Transverse colon (tissue), 4 donors: ENCODE results near the gene MYO1B. TPM values are rescaled to one million over a fixed set of nuclear protein-coding genes. Genes with fewer than 3 reads are reported as not detected.

Source experiments
- DNase-seq: peaks from one replicate; pipeline ENCODE4 v3.0.0-alpha.2; 2019
- H3K27ac ChIP-seq, 4 donors: fragments of 200-600 bp; sonication (generic); 2 replicates each; pipeline ENCODE4 v1.5.1; 2016 to 2018; ENCODE audit warnings: inconsistent platforms in 4 of 4
- H3K27me3 ChIP-seq: fragments of 200-600 bp; sonication (generic); 2 replicates; pipeline ENCODE4 v1.5.1; 2017; ENCODE audit warnings: inconsistent platforms
- H3K36me3 ChIP-seq, 4 donors: fragments of 200-600 bp; sonication (generic); 2 replicates each; pipeline ENCODE4 v1.5.1; 2017 to 2019; ENCODE audit warnings: inconsistent platforms in 4 of 4
- H3K4me1 ChIP-seq, 4 donors: fragments of 200-600 bp; sonication (generic); 2 replicates each; pipeline ENCODE4 v1.5.1; 2017 to 2020; ENCODE audit warnings: inconsistent platforms in 4 of 4
- H3K4me3 ChIP-seq, 4 donors: fragments of 200-600 bp; sonication (generic); 1 replicate in 1 of 4; 2 replicates in 3 of 4; pipeline versions ENCODE4 v1.5.1 to v1.6.1; 2017 to 2019; ENCODE audit warnings: inconsistent platforms in 4 of 4
- H3K9me3 ChIP-seq, 2 donors: fragments of 200-600 bp; sonication (generic); 2 replicates each; pipeline ENCODE4 v1.5.1; 2017 to 2019; ENCODE audit warnings: inconsistent platforms in 2 of 2
- CTCF ChIP-seq, 5 experiments: fragments of 200-600 bp in 3 of 5; fragments of 450-650 bp in 2 of 5; sonication (generic) in 3 of 5; IDR thresholded peaks; 1 replicate in 2 of 5; 2 replicates in 3 of 5; pipeline ENCODE4 v1.5.1; 2016 to 2017; ENCODE audit warnings: antibody characterized with exemption in 5 of 5, inconsistent platforms in 3 of 5, mild to moderate bottlenecking in 2 of 5, moderate library complexity in 1 of 5
- EP300 ChIP-seq: sonication (generic); formaldehyde crosslinking; IDR thresholded peaks from one replicate; pipeline ENCODE4 v1.6.1; 2017; ENCODE audit warnings: antibody characterized with exemption, low read depth
- POLR2A ChIP-seq: fragments of 450-650 bp; IDR thresholded peaks from one replicate; pipeline ENCODE4 v1.6.1; 2016; ENCODE audit warnings: antibody characterized with exemption, mild to moderate bottlenecking, moderate library complexity
- POLR2AphosphoS5 ChIP-seq, 3 donors: sonication (generic); formaldehyde crosslinking; IDR thresholded peaks; one replicate each; pipeline ENCODE4 v1.6.1; 2016; ENCODE audit warnings: antibody characterized with exemption in 3 of 3
- WGBS, 2 donors: methylation state at CpG; one replicate each; pipeline ENCODE4 v1.1.5; 2018; ENCODE audit warnings: low coverage in 1 of 2; 5-methylcytosine and 5-hydroxymethylcytosine counted together
- in situ Hi-C, 4 donors: fragments of 200-750 bp; cut with MboI; loops; one replicate each; pipeline versions ENCODE4 v1.15.0 to v1.15.1; 2017; ENCODE audit warnings: low sequenced_read_pairs in 3 of 4, low pct_ligation_motif_present in 1 of 4, low pct_unique_long_range_greater_than_20kb in 1 of 4
- intact Hi-C: fragments of 100-400 bp; cut with DNase I; formaldehyde crosslinking; loops from one replicate; pipeline ENCODE4 v1.15.1; 2023; ENCODE audit warnings: low total_unique reads
- total RNA-seq, 4 donors: library from RNA; depleted of rRNA; stranded (reverse); fragments of >200 nt; gene quantifications; one replicate each; pipeline ENCODE4 v1.1.0, GENCODE V29; 2016

MYO1B gene
- total RNA-seq, 4 donors from 2014 or later = 17.9 to 37.0 (median 35.0) TPM

- H3K27me3 ChIP-seq = no peaks in the 10 kb centered on the region
- no peak for TF ChIP-seq CTCF (IDR thresholded peaks at IDR 0.05)
- TF ChIP-seq POLR2AphosphoS5 (IDR thresholded peaks at IDR 0.05) = no peak
- no peak for TF ChIP-seq EP300
- no peak for TF ChIP-seq POLR2A
- intact Hi-C loops (no loop called here), in situ Hi-C loops (no loop called here)
- no peak overlapping the region for H3K4me3 ChIP-seq
- no peak for DNase-seq
- H3K36me3 ChIP-seq = no peaks in the 10 kb centered on the region
- 61% methylated on average over 4 of the region's 4 CpGs; no CpG with 5 or more reads in 1 of the 2 donors for WGBS, 2 donors
- H3K9me3 ChIP-seq = no peaks in the 10 kb centered on the region
- H3K27ac ChIP-seq = no peak overlapping the region
- peaks cover 12 to 55% (median 34%) of the 10 kb centered on the region in 4 donors for H3K4me1 ChIP-seq
Measured at GRCh38 chr2:191316246-191316994, 71.2 kb downstream of the MYO1B start.

DNA sequence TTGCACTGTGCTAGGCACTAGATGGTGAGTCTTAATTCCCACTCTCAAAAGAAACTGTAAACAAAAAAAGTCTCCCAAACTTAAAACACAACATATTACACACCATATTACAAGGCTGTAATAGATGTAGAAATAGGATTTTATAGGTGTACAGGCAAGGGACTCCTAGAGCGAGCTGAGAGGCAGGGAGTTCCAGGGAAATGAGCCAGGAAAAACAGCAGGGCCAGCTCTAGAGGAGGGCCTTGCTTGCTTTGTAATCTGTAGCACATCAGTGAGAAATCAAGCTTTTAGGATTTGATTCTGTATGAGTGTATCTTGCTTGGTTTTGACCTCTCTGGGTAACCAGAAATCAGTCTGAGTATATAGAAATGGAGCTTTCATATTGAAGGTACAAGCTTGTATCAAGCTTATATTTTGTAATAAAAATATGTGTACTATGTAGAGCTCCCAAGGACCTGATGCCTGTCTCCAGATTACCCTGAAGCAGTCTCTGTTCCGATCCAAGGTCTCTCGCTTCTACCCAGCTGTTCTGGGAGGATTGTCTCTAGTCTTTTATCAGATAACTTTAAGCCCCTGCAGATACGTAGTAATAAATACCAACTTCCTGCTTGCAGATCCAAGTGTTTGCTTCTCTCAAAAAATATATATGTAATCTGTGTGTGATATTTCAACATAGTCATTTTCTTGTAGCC, 73.0 kb downstream of the MYO1B start:
- 22 to 37% methylated on average over 4 of the region's 4 CpGs for WGBS, 2 donors
- in situ Hi-C loops (no loop called here), intact Hi-C loops (no loop called here)

GRCh38 chr2:191318729-191319078, 73.5 kb downstream of the MYO1B start:
- Histone ChIP-seq H3K27me3 (no peaks in the 10 kb centered on the region), H3K4me3 (no peak overlapping the region), H3K9me3 (peaks cover 0 to 1% of the 10 kb centered on the region in 2 donors), H3K27ac (peak overlapping the region; percentile 79 to 85 (median 81)), H3K36me3 (no peaks in the 10 kb centered on the region), H3K4me1 (peaks cover 12 to 57% (median 31%) of the 10 kb centered on the region in 4 donors)
- intact Hi-C loops = no loop called here
- TF ChIP-seq POLR2A = peak; percentile 39
- TF ChIP-seq EP300 = no peak
- TF ChIP-seq CTCF (IDR thresholded peaks at IDR 0.05) = no peak
- TF ChIP-seq POLR2AphosphoS5 (IDR thresholded peaks at IDR 0.05) = peak; percentile 46 to 60 (median 52)
- in situ Hi-C loops = no loop called here
- peak; percentile 78 for DNase-seq

More for the DNA sequence above, 73.0 kb downstream of the MYO1B start:
- no peak for TF ChIP-seq EP300
- TF ChIP-seq POLR2A = no peak
- TF ChIP-seq POLR2AphosphoS5 (IDR thresholded peaks at IDR 0.05) = no peak
- TF ChIP-seq CTCF (IDR thresholded peaks at IDR 0.05) = no peak
- no peaks in the 10 kb centered on the region for H3K27me3 ChIP-seq
- peak overlapping the region; percentile 79 to 85 (median 81) for H3K27ac ChIP-seq
- no peak overlapping the region for H3K4me3 ChIP-seq
- no peaks in the 10 kb centered on the region for H3K9me3 ChIP-seq
- H3K36me3 ChIP-seq = no peaks in the 10 kb centered on the region
- peak; percentile 28 for DNase-seq
- H3K4me1 ChIP-seq = peaks cover 12 to 57% (median 31%) of the 10 kb centered on the region in 4 donors

- intact Hi-C loops (no loop called here), in situ Hi-C loops (no loop called here)
Measured at GRCh38 chr2:191319186-191319585, 74.0 kb downstream of the MYO1B start.

More at GRCh38 chr2:191319186-191319585, 74.0 kb downstream of the MYO1B start:
- Histone ChIP-seq H3K4me1 (peaks cover 12 to 57% (median 31%) of the 10 kb centered on the region in 4 donors), H3K36me3 (no peaks in the 10 kb centered on the region), H3K9me3 (peaks cover 0 to 6% of the 10 kb centered on the region in 2 donors), H3K27ac (peak overlapping the region; percentile 79 to 85 (median 81)), H3K4me3 (no peak overlapping the region), H3K27me3 (no peaks in the 10 kb centered on the region)
- no peak for DNase-seq
- 54% methylated on average over 2 of the region's 2 CpGs; no CpG with 5 or more reads in 1 of the 2 donors for WGBS, 2 donors
- TF ChIP-seq POLR2A (no peak), EP300 (no peak), POLR2AphosphoS5 (IDR thresholded peaks at IDR 0.05) (no peak), CTCF (IDR thresholded peaks at IDR 0.05) (no peak)
